Activated CD8-positive, alpha-beta memory T cell treated with anti-CD3 and anti-CD28 coated beads, Interleukin-2, amount 50 U/mL, for 4 hours (primary cell): Measurements from ENCODE around the gene PVR.
"Not testable (repeated sequence)": the region's sequence is repeated elsewhere in the genome, so short reads cannot be mapped to it uniquely, and the experiment has no call there.

Source experiments
- DNase-seq: peaks from one replicate; pipeline ENCODE4 v3.0.0-alpha.2; 2020

The PVR gene

DNA sequence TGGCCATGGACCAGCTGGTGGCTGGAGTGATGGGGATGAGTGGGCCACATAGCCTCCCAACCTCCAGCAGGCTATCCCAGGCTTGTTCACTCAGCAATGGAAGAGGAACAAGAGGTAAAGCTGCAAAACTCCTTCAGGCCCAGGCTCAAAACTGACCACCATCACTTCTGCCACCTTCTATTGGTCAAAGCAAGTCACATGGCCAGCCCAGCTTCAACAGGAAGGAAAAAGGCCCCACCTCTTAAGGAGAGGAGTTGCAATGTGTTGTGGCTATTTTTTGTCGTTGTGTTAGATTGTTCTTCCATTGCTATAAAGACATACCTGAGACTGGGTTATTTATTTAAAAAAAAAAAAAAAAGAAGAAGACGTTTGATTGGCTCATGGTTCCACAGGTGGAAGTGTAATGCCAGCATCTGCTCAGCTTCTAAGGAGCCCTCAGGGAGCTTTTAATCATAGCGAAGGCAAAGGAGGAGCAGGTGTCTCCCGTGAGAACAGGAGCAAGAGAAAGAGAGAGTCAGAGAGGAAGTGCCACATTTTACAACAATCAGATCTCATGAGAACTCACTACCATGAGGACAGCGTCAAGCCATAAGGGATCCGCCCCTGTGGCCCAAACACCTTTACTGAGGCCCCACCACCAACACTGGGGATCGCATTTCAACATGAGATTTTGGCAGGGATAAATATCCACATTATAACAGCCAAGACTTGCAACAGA lies 24.9 kb upstream of the PVR start:
- no peak for DNase-seq

DNA sequence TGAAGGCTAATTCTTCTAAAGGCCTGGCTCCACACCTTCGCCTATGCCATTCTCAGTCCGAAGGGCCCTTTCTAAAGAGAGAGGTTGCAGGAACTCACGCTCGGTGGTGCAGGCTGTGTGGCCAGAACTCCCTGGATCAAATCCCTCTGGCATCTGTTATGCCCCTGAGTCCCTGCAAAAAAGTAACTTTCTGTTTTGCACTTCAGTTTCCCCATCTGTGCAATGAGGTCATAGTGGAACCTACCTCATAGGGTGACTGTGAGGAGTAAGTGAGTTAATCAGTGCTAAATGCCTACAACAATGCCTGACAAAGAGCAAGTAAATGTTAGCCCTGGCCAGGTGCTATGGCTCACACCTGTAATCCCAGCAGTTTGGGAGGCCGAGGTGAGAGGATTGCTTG lies 23.0 kb upstream of the PVR start:
- no peak for DNase-seq

DNA sequence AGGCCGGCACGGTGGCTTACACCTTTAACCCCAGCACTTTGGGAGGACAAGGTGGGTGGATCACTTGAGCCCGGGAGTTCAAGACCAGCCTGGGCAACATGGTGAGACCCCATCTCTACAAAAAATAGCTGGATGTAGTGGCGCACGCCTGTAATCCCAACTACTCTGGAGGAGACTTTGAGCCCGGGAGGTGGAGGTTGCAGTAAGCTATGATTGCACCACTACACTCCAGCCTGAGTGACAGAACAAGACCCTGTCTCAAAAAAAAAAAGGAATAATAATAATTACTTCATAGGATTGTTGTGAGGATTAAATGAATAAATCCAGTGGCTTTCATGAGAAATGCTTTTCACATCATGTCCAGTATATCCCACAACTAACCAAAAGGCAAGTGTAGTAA lies 22.3 kb upstream of the PVR start:
- DNase-seq = no peak

DNA sequence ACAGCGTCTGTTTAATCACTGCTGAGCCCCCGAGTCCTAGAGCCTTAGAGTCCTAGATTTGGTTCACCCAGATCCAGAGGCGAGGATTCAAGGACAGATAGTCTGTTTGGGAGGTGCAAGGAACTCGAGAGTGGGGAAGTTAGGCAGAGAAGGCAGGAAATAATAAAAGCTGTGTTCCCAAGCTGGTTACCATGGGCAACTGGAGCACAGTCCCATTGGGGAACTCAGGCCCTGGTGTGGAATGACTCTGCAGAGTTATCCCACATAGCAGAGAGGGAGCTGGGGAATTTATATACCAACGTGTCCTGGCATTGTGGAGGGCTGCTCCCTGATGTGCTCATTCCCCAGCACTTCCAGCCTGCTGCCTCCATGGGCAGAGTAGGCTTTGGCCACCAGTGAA lies 20.6 kb upstream of the PVR start:
- DNase-seq = no peak

DNA sequence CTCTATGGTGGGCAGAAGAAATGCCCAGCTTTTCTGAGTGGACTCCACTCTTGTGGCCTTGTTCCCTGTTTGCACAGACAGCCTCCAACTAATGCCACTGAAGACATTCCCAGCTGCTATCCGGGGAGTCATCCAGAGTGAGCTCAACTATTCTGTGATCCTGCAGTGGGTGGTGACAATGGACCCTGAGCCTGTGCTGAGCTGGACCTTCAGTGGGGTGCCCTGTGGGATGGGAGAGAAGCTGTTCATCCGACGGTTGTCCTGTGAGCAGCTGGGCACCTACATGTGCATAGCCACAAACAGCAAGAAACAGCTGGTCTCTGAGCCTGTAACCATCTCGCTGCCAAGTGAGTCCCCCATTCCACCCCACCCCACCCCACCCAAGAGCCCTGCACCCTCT lies 20.1 kb upstream of the PVR start:
- DNase-seq = no peak

DNA sequence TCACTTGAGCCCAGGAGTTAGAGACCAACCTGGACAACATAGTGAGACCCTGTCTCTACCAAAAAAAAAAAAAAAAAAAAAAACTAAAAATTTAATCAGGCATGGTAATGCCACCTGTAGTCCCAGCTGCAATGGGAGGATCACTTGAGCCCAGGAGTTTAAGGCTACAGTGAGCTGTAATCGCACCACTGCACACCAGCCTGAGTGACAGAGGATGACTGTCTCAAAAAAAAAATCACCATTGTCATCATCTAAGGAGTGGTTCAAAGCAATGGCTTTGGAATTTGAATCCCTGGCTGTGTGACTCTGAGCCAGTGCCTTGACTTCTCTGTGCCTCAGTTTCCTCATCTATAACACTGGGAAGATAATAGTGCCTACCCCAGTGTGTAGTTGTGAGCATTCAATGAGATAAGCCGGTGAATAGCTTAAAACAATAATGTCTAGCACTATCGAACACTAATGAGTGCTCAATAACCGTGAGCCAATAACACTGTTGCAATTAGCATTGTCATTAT lies 18.8 kb upstream of the PVR start:
- DNase-seq = no peak

DNA sequence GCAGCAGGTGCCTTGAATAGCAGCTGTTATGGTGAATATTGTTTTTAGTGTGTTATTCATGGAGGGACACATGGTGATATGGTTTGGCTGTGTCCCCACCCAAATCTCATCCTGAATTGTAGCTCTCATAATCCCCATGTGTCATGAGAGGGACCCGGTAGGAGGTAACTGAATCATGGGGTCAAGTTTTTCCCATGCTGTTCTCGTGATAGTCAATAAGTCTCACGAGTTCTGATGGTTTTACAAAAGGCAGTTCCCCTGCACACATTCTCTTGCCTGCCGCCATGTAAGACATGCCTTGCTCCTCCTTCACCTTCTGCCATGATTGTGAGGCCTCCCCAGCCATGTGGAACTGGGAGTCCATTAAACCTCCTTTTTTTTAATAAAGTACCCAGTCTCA lies 18.1 kb upstream of the PVR start:
- not testable (repeated sequence) for DNase-seq

DNA sequence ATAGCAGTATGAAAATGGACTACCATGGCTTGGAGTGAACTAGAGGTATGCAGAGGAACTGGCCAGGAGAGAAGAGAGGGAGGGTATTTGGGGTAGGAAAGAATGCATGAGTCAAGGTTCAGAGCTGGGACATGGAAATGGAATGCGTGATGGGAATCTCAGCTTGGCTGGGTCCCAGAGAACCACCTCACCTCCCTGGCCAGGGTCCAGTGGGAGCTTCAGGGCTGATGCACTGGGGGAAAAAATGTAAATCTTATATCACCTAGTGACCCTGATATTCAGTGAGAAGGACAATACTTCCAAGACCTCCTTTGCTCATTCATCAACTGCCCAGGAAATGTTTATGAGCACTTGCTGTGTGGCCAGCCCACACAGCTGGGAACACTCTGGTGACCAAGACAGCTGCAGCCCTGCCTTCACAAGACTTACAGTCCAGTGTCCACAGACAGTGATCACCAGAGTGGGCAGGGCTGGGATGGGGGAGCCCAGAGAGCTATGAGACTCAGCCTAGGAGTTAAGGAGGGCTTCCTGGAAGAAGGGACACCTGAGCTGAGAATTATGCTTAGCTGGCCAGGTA lies 17.6 kb upstream of the PVR start:
- no peak for DNase-seq

DNA sequence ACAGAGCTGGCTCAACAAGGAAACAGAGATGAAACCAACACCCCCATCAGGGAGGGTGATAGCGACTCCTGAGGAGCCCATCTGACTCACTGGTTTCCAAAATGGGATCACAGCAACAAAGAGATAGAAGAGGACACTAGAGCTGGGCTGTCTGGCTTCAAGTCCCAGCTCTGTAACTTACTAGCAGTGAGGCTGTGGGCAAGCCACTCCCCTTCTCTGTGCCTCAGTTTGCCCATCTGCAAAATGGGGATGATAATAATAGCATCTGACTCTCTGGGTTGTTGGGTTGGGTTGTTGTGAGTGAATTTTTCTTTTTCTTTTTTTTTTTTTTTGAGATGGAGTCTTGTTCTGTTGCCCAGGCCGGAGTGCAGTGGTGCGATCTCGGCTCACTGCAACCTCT lies 16.1 kb upstream of the PVR start:
- DNase-seq = no peak

DNA sequence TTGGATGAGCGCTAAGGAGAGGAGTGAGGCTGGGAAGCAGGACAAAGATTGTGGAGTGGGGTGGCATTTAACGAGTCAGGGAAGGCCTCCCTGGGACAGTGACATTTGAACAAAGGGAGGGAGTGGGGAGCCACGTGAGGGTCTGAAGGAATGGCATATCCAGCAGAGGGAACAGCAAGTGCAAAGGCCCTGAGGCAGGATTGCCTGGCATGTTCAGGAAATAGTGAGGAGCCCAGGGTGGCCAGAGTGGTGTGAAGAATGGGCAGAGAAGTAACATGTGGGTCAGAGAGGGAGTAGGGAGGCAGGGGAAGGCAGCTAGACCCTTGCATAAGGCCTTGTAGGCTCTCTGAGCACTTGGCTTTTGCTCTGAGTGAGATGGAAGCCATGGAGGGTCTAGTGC lies 14.9 kb upstream of the PVR start:
- DNase-seq = no peak

DNA sequence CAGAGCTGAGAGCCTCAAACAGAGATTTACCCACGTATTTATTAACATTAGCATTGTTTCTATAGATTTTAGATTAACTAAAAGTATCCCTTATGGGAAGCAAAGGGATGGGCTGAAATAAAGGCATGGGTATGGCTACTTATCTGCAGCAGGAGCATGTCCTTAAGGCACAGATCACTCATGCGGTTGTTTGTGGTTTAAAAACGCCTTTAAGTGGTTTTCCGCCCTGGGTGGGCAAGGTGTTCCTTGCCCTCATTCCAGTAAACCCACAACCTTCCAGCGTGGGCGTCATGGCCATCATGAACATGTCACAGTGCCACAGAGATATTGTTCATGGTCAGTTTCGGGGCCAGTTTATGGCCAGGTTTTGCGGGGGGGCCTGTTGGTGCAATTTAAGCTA lies 12.1 kb upstream of the PVR start:
- DNase-seq = not testable (repeated sequence)

DNA sequence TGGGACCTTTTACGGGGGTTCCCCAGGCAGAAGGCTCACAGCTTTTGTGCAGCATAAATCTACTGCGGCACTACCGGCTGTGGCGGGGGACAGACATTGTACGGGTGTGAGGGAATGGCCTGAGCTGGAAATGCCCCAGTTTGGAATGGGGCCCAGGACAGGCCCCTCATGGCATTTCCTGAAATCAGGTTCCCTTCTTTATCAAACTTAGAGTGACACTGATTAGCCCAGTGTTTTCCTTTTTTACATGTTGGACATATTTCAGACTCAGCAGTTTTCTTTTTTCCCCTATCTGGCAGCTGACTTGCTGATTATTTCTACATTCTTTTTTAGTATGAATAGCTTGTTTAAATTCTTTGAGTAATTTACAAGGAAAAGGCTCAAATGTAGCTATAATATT lies 9.7 kb upstream of the PVR start:
- DNase-seq = not testable (repeated sequence)

DNA sequence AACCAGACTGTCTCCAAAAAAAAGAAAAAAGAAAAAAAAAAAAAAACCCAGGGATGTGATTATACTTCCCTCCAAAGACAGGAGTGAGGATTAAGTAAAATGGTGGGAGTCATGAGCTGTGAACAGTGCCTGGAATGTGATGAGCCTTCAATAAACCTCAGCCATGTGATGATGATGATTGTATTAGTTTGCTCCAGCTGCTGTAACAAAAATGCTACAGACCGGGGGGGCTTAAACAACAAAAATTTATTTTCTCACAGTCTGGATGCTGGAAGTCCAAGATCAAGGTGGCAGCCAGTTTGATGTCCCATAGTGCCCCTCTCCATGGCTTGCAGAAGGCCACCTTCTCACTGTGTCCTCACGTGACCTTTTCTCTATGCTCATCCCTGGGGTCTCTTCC lies 8.9 kb upstream of the PVR start:
- no peak for DNase-seq

DNA sequence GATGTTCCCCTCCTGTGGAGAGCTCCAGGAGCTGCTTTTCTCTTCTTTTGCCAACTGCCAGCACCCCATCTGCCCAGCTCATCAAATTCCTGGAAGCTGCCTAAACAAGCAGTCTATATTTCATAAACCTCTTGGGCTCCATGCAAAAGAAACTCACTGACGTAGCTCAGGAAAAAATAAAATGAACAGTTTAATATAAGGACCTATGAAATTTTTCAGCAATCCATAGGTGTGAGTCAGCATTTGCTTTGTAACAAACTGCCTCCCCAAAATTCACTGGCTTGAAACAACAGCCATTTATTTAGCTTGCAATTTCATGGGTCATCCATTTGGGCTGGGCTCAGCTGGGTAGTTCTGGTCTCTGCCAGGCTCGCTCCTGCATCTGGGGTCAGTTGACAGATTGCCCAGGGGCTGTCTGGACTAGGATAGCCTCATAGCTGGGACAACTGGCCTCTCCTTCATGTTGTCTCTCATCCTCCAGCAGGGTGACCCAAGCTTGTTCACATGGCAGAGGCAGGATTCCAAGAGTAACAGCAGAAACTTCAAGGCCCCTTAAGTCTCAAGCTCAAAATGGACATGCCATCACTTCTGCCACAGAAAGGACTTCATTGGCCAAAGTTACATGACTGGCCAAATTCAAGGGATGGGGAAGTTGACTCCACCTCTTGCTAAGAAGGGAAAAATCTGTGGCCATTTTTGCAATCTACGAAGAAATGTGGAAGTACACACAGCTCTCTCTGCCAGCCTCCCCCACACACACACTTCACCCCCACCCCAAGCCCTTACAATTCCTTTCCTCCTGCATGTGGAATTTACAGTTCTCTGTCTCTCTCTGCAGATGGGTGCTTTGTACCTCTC lies 7.9 kb upstream of the PVR start:
- DNase-seq = no peak

DNA sequence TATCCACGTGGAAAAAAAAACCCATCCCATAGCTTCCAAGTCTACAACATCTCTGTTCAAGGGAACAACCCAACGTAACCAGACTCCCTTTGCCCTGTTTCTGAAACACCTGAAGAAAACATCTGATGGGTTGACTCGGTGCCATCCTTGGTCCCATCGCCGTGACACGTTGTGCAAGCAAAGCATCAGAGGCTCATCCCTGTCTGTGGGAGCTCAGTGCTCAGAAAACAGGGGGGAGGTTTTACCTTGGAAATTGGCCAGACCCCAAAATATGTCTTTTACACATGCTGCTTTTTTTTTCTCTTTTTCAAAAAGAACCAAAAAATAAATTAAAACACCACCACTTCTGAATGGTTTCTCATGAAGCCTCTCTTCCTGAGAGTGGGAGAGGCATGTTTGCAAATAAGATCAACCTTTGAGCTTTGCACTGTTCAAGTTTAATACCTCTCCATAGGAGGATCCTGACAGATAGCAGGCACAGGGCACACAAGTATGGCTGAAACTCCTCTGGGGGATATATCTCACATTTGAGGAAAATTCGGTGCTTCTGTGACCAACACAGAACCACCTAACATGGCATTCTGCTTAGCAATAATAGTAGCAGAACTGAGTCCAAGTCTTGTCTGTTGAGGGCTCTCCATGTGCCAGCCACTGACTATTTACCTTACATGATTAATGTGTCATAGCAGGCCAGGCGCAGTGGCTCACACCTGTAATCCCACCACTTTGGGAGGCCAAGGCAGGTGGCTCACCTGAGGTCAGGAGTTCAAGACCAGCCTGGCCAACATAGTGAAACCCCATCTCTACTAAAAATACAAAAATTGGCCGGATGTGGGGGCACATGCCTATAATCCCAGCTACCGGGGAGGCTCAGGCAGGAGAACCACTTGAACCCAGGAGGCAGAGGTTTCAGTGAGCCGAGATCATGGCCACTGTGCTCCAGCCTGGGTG lies 7.0 kb upstream of the PVR start:
- no peak for DNase-seq

DNA sequence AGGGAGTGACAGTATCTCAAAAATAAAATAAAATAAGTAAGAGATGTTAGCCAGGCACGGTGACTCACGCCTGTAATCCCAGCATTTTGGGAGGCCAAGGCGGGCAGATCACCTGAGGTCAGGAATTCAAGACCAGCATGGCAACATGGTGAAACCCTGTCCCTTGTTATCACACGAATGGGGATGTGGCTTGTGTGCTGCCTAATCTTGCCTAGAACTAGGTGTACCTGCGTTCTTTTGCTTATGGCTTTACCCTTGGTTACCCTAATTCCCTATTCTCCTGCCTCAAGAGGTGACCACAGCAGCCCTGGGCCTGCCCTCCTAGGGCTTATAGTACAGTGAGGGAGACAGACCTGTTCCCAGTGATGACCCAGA lies 6.3 kb upstream of the PVR start:
- DNase-seq = no peak

DNA sequence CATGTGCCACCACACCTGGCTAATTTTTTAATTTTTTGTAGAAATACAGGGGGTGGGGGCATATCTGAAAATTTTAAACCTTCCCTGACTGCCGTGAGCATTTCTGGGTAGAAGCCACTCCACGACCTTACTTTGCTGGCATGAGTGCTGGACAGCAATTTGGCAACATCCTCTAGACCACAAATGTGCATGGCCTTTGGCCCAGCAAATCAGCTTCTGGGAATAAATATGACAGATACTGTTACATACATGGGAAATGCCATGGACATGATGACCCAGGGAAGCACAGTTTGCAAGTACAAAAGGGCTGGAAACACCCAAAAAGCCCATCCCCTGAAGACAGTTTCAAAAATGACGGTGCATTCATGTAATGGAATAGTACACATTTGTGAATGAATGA lies 3.2 kb upstream of the PVR start:
- no peak for DNase-seq

DNA sequence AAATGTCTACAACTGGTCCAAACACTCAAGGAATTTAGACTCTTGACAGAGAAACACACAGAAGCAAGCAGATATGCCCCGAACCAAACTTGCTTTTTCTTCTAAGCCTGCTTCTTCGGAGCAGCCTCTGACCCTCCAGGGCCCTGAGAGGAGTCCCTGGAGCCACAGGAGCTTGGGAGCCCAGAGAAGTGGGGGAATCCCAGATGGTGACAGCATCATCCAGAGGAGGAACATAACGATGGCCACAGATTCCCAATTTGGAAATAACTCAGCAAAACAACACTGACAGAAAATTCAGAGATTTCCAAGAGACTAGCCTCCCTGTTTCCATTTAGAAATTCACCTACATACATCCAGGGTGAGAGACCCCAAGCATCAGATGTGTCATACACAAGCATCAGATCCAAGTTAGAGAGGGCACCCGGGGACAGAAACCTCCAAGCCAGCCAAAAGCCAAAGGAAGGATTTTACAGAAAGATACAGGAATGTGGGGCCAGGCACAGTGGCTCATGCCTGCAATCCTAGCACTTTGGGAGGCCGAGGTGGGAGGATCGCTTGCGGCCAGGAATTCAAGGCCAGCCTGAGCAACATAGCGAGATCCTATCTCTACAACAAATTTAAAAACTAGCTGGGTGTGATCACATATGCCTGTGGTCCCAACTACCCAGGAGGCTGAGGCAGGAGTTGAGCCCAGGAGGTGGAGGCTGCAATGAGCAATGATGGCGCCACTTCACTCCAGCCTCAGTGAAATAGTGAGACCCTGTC lies 2.0 kb upstream of the PVR start:
- DNase-seq = no peak

DNA sequence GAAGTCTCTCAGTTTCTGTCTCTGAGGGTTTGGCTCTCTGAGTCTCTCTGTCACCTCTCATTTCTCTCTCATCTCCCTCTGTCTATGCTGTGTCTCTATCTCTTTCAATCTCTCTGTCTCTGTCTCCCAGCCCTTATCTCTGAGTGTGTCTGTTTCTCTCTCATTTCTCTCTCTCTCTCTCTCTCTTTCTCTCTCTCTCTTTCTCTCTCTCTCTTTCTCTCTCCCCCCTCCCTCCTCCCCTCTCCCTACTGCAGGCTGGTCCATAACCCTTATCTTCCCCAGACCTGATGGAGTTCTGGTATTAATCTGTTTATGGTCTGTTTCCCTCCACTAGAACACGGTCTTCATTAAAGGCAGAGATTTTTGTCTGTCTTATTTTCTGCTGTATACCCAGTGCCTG lies 1.3 kb upstream of the PVR start:
- no peak for DNase-seq

DNA sequence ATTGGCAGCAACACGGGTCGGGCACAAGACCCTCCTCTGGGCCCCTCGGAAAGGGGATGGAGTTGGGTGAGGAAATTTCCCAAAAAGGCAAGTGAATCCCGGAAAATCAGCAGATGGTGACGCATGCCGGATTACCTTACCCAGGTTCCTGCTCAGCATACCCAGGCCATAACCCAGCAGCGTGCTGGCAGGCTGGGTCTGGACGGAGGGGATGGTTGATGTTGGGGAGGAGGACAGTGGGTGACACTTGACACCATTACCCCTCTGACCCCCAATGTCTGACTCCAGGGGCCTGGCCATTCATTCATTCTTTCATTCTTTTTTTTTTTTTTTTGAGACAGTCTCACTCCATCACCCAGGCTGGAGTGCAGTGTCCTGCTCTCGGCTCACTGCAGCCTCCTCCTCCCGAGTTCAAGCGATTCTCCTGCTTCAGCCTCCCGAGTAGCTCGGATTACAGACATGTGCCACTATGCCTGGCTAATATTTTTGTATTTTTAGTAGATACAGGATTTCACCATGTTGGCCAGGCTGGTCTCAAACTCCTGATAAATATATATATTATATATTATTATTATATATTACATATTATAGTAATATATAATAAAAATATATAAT lies 799 bp downstream of the PVR start:
- DNase-seq = no peak

DNA sequence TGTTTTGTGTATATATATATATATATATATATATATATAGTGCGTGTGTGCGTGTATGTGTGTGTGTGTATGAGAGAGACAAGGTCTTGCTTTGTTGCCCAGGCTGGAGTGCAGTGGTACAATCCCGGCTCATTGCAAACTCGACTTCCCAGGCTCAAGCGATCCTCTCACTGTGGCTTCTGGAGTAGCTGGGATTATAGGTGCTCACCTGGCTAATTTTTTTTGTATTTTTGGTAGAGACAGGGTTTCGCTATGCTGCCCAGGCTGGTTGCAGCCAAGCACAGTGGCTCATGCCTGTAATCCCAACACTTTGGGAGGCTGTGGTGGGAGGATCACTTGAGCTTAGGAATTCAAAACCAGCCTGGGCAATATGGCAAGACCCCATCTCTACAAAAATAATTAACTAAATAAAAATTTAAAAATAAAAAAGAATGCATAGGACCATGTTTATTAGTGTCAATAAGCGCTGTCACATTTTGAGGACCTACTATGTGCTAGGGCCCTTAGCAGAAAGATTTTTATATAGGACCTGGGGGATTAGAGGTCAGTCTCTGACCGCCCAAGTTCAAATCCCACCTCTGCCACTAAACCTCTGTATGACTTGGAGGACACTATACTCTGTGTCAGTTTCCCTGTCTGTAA lies 1.8 kb downstream of the PVR start:
- no peak for DNase-seq
